HCT116 (cell line): ENCODE results near the gene IL17C. TPM values are rescaled to one million over a fixed set of nuclear protein-coding genes. Genes with fewer than 3 reads are reported as not detected.
A peak's percentile ranks its signal among the peaks of the same experiment; 100 is the strongest.

Experiments used
- ATAC-seq: fragments of 200-7000 bp; cut with Tn5 transposase; 2 replicates; pipeline ENCODE4 v1.9.1; 2020; ENCODE audit warnings: mild to moderate bottlenecking, moderate library complexity
- BruUV-seq: library from RNA; stranded (reverse); fragments of 400-500 nt; replicated peaks from 2 replicates; lab custom pipeline; 2021; lab: Mats Ljungman, UMichigan
- CTCF ChIA-PET: fragments of 300-600 bp; sonication (Branson Sonifier 250); formaldehyde crosslinking; loops from one replicate; lab custom pipeline; 2021; ENCODE audit warnings: antibody characterized with exemption; lab: Charles Lee
- POLR2A ChIA-PET: fragments of 300-600, 350-600 bp; sonication (Branson Sonifier 250); formaldehyde crosslinking; loops from one replicate; lab custom pipeline; 2021; ENCODE audit warnings: antibody characterized with exemption; lab: Charles Lee
- RAD21 ChIA-PET, 2 experiments: fragments of 300-600 bp; sonication (Branson Sonifier 250); formaldehyde crosslinking; loops; one replicate each; lab custom pipeline; 2023; ENCODE audit warnings: low total read pairs in 2 of 2; ENCODE audit not compliant: uncharacterized antibody in 2 of 2, unreplicated experiment in 2 of 2, low non-redundant PET in 1 of 2; lab: Charles Lee
- DNase-seq: peaks from one replicate; pipeline ENCODE4 v3.0.0-alpha.2; 2010; ENCODE audit warnings: low read depth, low spot score
- H2AFZ ChIP-seq: fragments of 200-600 bp; shearing (Covaris generic), sonication (generic); 2 replicates; pipeline ENCODE4 v1.6.1; 2017; ENCODE audit warnings: low read depth, mixed run types, mixed read lengths, antibody characterized with exemption, low read length; ENCODE audit not compliant: poor library complexity, severe bottlenecking
- H3K27ac ChIP-seq: 2 replicates; pipeline ENCODE4 v1.5.1; 2012; ENCODE audit warnings: low read depth, low read length
- H3K27me3 ChIP-seq: fragments of 200-600 bp; sonication (generic); 2 replicates; pipeline ENCODE4 v1.6.1; 2016; ENCODE audit warnings: mixed run types, low read length, mixed read lengths; ENCODE audit not compliant: insufficient read depth
- H3K36me3 ChIP-seq, 2 experiments: fragments of 200-500 bp in 1 of 2; fragments of 200-600 bp in 1 of 2; sonication (Bioruptor generic) in 1 of 2; sonication (generic) in 1 of 2; 2 replicates each; pipeline versions ENCODE4 v1.5.1 to v1.6.1; 2014 to 2016; ENCODE audit warnings: low read length in 2 of 2, inconsistent platforms in 1 of 2, mixed read lengths in 1 of 2, mixed run types in 1 of 2; ENCODE audit not compliant: insufficient read depth in 2 of 2, control insufficient read depth in 1 of 2
- H3K4me1 ChIP-seq, 2 experiments: fragments of 200-600 bp in 1 of 2; sonication (generic) in 1 of 2; 2 replicates each; pipeline versions ENCODE4 v1.5.1 to v1.6.1; 2012 to 2017; ENCODE audit warnings: low read length in 2 of 2, inconsistent platforms in 1 of 2, mild to moderate bottlenecking in 1 of 2, mixed read lengths in 1 of 2, mixed run types in 1 of 2, moderate library complexity in 1 of 2; ENCODE audit not compliant: insufficient read depth in 2 of 2, control insufficient read depth in 1 of 2
- H3K4me2 ChIP-seq: fragments of 200-600 bp; sonication (generic); 2 replicates; pipeline ENCODE4 v1.6.1; 2017; ENCODE audit warnings: mixed run types, low read length, mixed read lengths
- H3K4me3 ChIP-seq, 2 experiments: fragments of 200-600 bp in 1 of 2; sonication (generic) in 1 of 2; replicated peaks in 1 of 2; 2 replicates each; pipeline ENCODE4 v1.5.1; 2011 to 2016; ENCODE audit warnings: low read length in 2 of 2, control low read depth in 1 of 2, low read depth in 1 of 2, mild to moderate bottlenecking in 1 of 2, mixed read lengths in 1 of 2, mixed run types in 1 of 2
- H3K79me2 ChIP-seq: fragments of 200-600 bp; sonication (generic); 2 replicates; pipeline ENCODE4 v1.6.1; 2017; ENCODE audit warnings: mild to moderate bottlenecking, mixed run types, low read length, moderate library complexity, mixed read lengths; ENCODE audit not compliant: insufficient read depth
- H3K9ac ChIP-seq: fragments of 200-600 bp; sonication (generic); 2 replicates; pipeline ENCODE4 v1.6.1; 2016; ENCODE audit warnings: low read length, mixed read lengths
- H3K9me2 ChIP-seq: fragments of 200-600 bp; sonication (generic), shearing (Covaris generic); 2 replicates; pipeline ENCODE4 v1.6.1; 2017; ENCODE audit warnings: mixed run types, mild to moderate bottlenecking, moderate library complexity; ENCODE audit not compliant: insufficient read depth
- H3K9me3 ChIP-seq, 2 experiments: fragments of 200-500 bp in 1 of 2; fragments of 200-600 bp in 1 of 2; sonication (Bioruptor generic) in 1 of 2; sonication (generic) in 1 of 2; 2 replicates each; pipeline ENCODE4 v1.6.1; 2014 to 2017; ENCODE audit warnings: low read length in 2 of 2, mixed read lengths in 2 of 2, inconsistent platforms in 1 of 2, low read depth in 1 of 2, mild to moderate bottlenecking in 1 of 2, mixed run types in 1 of 2, moderate library complexity in 1 of 2; ENCODE audit not compliant: control insufficient read depth in 1 of 2, insufficient read depth in 1 of 2
- H4K20me1 ChIP-seq: fragments of 200-600 bp; sonication (generic), shearing (Covaris generic); 2 replicates; pipeline ENCODE4 v1.6.1; 2017; ENCODE audit warnings: mixed run types, mild to moderate bottlenecking, moderate library complexity; ENCODE audit not compliant: insufficient read depth
- CBX3 ChIP-seq: IDR thresholded peaks from 2 replicates; pipeline ENCODE4 v1.6.1; 2012; ENCODE audit warnings: low read depth
- CEBPB ChIP-seq: IDR thresholded peaks from 2 replicates; pipeline ENCODE4 v1.6.1; 2012; ENCODE audit warnings: low read depth
- EGR1 ChIP-seq: IDR thresholded peaks from 2 replicates; pipeline ENCODE4 v1.6.1; 2012; ENCODE audit warnings: low read depth
- EZH2 ChIP-seq: fragments of 200-600 bp; sonication (generic); IDR thresholded peaks from 2 replicates; pipeline ENCODE4 v1.6.1; 2017; ENCODE audit warnings: antibody characterized with exemption, mixed run types
- EZH2phosphoT487 ChIP-seq: fragments of 200-600 bp; IDR thresholded peaks from 2 replicates; pipeline ENCODE4 v1.6.1; 2018; ENCODE audit warnings: antibody characterized with exemption, borderline replicate concordance
- FOSL1 ChIP-seq: IDR thresholded peaks from 2 replicates; pipeline ENCODE4 v1.6.1; 2012; ENCODE audit warnings: low read depth
- JUND ChIP-seq: IDR thresholded peaks from 2 replicates; pipeline ENCODE4 v1.6.1; 2012
- RAD21 ChIP-seq: IDR thresholded peaks from 2 replicates; pipeline ENCODE4 v1.6.1; 2012; ENCODE audit warnings: low read depth, mild to moderate bottlenecking
- SIN3A ChIP-seq: IDR thresholded peaks from 2 replicates; pipeline ENCODE4 v1.6.1; 2012; ENCODE audit warnings: low read depth
- YY1 ChIP-seq: IDR thresholded peaks from 2 replicates; pipeline ENCODE4 v1.6.1; 2011; ENCODE audit warnings: low read length, low read depth, moderate library complexity, mild to moderate bottlenecking; ENCODE audit not compliant: insufficient replicate concordance; ENCODE audit errors: extremely low read depth
- ZBTB33 ChIP-seq: IDR thresholded peaks from 2 replicates; pipeline ENCODE4 v1.6.1; 2011; ENCODE audit warnings: mild to moderate bottlenecking, low read length, moderate library complexity; ENCODE audit not compliant: insufficient replicate concordance; ENCODE audit errors: extremely low read depth
- intact Hi-C: fragments of 100-400 bp; cut with micrococcal nuclease; formaldehyde crosslinking; loops from 2 replicates; pipeline ENCODE4 v1.10.0; 2022
- total RNA-seq: library from RNA; stranded (reverse); gene quantifications from one replicate; pipeline ENCODE4 v1.2.1, GENCODE V29; 2021; ENCODE audit not compliant: unreplicated experiment
- TF ChIP-seq, protein P1 (sequence below): IDR thresholded peaks from 2 replicates; pipeline ENCODE4 v1.6.1; 2012

Gene IL17C
- total RNA-seq, 1 experiment from 2014 or later = not detected

GRCh38 chr16:88624977-88625576 lies 13.3 kb upstream of the IL17C start:
- H3K9ac ChIP-seq = no peak overlapping the region
- intact Hi-C loops = no loop called here
- no peaks in the 10 kb centered on the region for H4K20me1 ChIP-seq
- no peaks in the 10 kb centered on the region for H3K27me3 ChIP-seq
- CTCF ChIA-PET = no interaction called here
- no peak for DNase-seq
- POLR2A ChIA-PET = no interaction called here
- RAD21 ChIA-PET = no interaction called here
- H3K27ac ChIP-seq = no peak overlapping the region
- no TSS peak for BruUV-seq
- no peak overlapping the region for H3K4me3 ChIP-seq
- H3K9me3 ChIP-seq = no peaks in the 10 kb centered on the region
- ATAC-seq = no peak
- H3K4me2 ChIP-seq = no peak overlapping the region
- peaks cover 46 to 60% of the 10 kb centered on the region in 2 experiments; a peak in 3 of 4 replicates for H3K36me3 ChIP-seq
- H2AFZ ChIP-seq = no peak overlapping the region
- no peaks in the 10 kb centered on the region for H3K9me2 ChIP-seq
- no peaks in the 10 kb centered on the region for H3K4me1 ChIP-seq
- H3K79me2 ChIP-seq = peaks cover 12% of the 10 kb centered on the region; the same call in 1 of the 2 replicates
- TF ChIP-seq EGR1 (no peak), RAD21 (no peak), CBX3 (no peak), CEBPB (no peak), FOSL1 (no peak), ZBTB33 (no peak)
- TF ChIP-seq, protein P1, sequence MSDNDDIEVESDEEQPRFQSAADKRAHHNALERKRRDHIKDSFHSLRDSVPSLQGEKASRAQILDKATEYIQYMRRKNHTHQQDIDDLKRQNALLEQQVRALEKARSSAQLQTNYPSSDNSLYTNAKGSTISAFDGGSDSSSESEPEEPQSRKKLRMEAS = no peak

DNA sequence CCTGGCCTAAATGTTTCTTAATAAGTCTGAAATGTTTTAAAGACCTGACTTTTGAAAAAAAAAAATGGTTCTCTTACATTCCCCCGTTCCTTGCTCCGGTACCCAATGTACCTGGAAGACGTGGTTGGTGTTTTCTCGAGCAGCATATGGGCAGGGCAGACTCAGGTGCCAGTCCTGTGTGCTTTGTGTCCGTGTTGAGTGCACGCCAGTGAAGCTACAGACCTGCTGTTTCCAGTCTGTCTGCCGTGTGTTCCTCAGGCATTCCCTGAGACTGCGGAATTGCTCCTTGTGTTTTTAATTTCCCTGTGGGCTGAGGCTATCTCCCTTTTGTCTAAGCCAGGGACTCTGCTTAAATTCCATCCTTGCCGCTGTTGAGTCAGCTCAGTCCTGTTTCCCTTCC lies 11.7 kb upstream of the IL17C start:
- intact Hi-C loops = no loop called here
- H3K79me2 ChIP-seq = peaks cover 4% of the 10 kb centered on the region; the same call in 1 of the 2 replicates
- H4K20me1 ChIP-seq = no peaks in the 10 kb centered on the region
- ATAC-seq (no peak), DNase-seq (no peak)
- no peak overlapping the region for H2AFZ ChIP-seq
- no peak overlapping the region for H3K4me3 ChIP-seq
- H3K27ac ChIP-seq = no peak overlapping the region
- no peak overlapping the region for H3K9ac ChIP-seq
- TSS peak; percentile 27 for BruUV-seq
- RAD21 ChIA-PET = no interaction called here
- H3K4me2 ChIP-seq = no peak overlapping the region
- POLR2A ChIA-PET = no interaction called here
- no peaks in the 10 kb centered on the region for H3K4me1 ChIP-seq
- no peaks in the 10 kb centered on the region for H3K27me3 ChIP-seq
- TF ChIP-seq YY1 (no peak), EGR1 (no peak), EZH2 (no peak), EZH2phosphoT487 (no peak), JUND (no peak), SIN3A (no peak)
- H3K36me3 ChIP-seq = peaks cover 57 to 72% of the 10 kb centered on the region in 2 experiments; a peak in 3 of 4 replicates
- no peaks in the 10 kb centered on the region for H3K9me2 ChIP-seq
- H3K9me3 ChIP-seq = no peaks in the 10 kb centered on the region
- CTCF ChIA-PET = no interaction called here
